GM12891 (cell line): ENCODE data around the gene ZNF383.
A peak's percentile ranks its signal among the peaks of the same experiment; 100 is the strongest.
"Not testable (repeated sequence)": the region's sequence is repeated elsewhere in the genome, so short reads cannot be mapped to it uniquely, and the experiment has no call there.

ENCODE experiments used
- DNase-seq: peaks from one replicate; pipeline ENCODE4 v3.0.0; 2011; ENCODE audit warnings: low spot score; ENCODE audit not compliant: insufficient read length
- FAIRE-seq: peaks from 2 replicates; lab custom pipeline; 2011; peaks lifted over from hg19 to GRCh38; lab: Jason Lieb, UNC
- PAX5 ChIP-seq: IDR thresholded peaks from 2 replicates; pipeline ENCODE4 v1.6.1; 2011; ENCODE audit warnings: low read length, moderate library complexity, mild to moderate bottlenecking; ENCODE audit not compliant: insufficient read depth, severe bottlenecking
- POLR2A ChIP-seq: IDR thresholded peaks from 2 replicates; pipeline ENCODE4 v1.6.1; 2011; ENCODE audit warnings: low read depth, low read length, control low read depth
- POLR2AphosphoS5 ChIP-seq: IDR thresholded peaks from 2 replicates; pipeline ENCODE4 v1.6.1; 2011; ENCODE audit warnings: low read depth, low read length, control low read depth
- POU2F2 ChIP-seq: IDR thresholded peaks from 2 replicates; pipeline ENCODE4 v1.6.1; 2011; ENCODE audit warnings: low read depth, mild to moderate bottlenecking, control low read depth, low read length, moderate library complexity
- SPI1 ChIP-seq: IDR thresholded peaks from 2 replicates; pipeline ENCODE4 v1.6.1; 2011; ENCODE audit warnings: low read depth, low read length, control low read depth
- TAF1 ChIP-seq: IDR thresholded peaks from 2 replicates; pipeline ENCODE4 v1.6.1; 2011; ENCODE audit warnings: low read depth, low read length, control low read depth

The ZNF383 gene

DNA sequence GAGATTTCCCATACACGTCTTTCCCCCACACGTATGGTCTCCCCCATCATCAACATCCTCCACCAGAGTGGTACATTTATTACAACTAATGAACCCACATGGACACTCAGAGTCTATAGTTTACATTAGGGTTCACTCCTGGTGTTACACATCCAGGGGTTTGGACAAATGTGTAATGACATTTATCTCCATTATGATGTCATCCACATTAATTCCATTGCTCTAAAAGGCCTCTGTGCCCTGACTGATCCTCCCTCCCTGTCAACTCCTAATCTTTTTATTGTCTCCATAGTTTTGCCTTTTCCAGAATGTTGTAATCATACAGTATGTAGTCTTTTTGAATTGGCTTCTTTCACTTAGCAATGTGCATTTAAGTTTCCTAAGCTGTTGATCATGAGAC lies 8.2 kb downstream of the ZNF383 start:
- TF ChIP-seq TAF1 (no peak), POU2F2 (no peak), POLR2AphosphoS5 (no peak), PAX5 (no peak), POLR2A (no peak), SPI1 (no peak)
- FAIRE-seq (no peak), DNase-seq (no peak)

DNA sequence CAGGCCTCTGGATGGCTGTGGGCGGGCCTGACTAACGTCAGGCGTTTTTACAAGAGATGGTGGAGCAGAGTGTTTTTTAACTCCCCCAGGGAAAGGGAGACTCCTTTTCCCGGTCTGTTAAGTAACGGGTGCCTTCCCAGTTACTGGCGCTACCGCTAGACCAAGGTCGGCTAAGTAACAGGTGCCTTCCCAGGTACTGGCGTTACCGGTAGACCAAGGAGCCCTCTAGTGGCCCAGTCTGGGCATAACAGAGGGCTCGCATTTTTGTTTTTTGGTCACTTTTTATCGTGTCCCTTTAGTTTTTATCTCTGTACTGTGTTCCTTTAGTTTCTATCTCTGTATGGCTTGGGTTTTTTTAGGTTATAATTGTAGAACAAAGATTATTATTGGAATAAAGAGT lies 10.0 kb downstream of the ZNF383 start:
- no peak for TF ChIP-seq POU2F2
- no peak for TF ChIP-seq SPI1
- TF ChIP-seq POLR2AphosphoS5 = no peak
- no peak for TF ChIP-seq PAX5
- TF ChIP-seq TAF1 = no peak
- no peak for TF ChIP-seq POLR2A
- DNase-seq (no peak), FAIRE-seq (no peak)

DNA sequence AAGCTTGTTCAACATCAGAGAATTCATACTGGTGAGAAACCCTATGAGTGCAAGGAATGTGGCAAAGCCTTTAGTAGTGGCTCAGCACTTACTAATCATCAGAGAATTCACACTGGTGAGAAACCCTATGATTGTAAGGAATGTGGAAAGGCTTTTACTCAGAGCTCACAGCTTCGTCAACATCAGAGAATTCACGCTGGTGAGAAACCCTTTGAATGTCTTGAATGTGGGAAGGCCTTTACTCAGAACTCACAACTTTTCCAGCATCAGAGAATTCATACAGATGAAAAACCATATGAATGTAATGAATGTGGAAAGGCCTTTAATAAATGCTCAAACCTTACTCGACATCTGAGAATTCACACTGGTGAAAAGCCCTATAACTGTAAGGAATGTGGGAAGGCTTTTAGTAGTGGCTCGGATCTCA lies 25.2 kb downstream of the ZNF383 start:
- FAIRE-seq = no peak
- DNase-seq = no peak
- no peak for TF ChIP-seq SPI1

DNA sequence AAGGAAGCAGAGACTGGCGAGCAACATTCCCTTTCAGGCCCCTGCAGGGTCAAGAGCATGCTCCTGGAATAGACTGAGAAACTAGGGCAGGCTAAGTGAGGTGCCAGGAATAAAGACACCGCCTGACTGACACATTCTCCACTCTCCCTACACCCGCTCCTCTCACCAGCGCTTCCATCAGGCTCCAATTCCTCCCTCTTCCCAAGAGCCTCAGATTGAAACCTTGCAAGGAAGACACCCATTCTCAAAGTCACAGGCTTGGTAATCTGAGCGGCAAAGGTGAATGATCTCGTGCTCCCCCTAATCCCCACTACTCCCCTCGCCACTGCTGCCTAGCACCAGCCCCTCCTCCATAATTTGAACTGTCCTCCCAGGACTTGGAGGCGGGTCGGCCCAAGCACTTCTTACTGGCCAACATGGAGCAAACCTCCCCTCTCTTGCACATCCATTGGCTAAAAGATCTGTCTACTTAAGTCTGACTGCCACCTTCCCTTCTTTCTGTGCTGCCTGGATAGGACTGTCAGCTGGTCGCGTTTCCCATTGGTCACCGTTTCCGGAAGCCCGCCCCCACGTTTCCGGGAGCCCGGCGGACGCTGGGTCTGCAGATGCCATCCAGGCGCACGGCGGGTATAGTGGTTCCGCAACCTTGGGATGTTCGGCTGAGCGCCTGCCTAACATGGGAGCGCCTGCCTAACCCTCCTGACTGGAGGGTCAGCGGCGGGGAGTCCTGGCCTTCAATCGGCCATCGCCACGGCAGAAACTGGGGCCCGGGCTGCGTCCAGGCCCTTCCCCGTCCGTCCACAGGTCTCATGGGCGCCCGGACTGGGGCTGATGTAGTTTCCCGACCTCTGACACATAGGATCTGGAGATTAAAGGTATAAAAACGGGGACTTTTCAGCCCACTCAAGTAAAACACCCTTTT lies 33.6 kb downstream of the ZNF383 start:
- peak; percentile 53 for DNase-seq
- TF ChIP-seq POLR2A (peak; percentile 57; the same call in 1 of the 2 replicates), POU2F2 (no peak), POLR2AphosphoS5 (peak; percentile 53), TAF1 (peak; percentile 43; the same call in 1 of the 2 replicates)
- FAIRE-seq = peak; percentile 78

DNA sequence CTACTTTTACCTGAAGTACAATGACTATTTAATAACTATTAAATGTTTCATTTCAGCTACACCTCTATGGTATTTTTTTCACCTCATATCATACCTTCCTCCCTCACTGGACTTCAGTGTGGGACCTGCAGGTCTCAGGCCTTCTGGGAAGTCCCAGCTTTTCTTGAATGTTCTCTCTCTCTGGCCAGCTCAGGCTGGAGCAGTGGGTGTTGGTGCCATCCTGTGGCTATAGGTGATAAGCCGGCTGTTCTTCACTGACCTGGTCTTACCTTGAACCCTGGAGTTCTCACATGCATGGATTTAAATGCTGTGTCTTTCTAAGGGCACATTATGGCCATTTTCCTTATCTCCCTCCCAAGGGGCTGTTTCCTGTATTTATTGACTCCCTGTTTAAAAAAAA lies 45.0 kb downstream of the ZNF383 start:
- not testable (repeated sequence) for FAIRE-seq, DNase-seq

DNA sequence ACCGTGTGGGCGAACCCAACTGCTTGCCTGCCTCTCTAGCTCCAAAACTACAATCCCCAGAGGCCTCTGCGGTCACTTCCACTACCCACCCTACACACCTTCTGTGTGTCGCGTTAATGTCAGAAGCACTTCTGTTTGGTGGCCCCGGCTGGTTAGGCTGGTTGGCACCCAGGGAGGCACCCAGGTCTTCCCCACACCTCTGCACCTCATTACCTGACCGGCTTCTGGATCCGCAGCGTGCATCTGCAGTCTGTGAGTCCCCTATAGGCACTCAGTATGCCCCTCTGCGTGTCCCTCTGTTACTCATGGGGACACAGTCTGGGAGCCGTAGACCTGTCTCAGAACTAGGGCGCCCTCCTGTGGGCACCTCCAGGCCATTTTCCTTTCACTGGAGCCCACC lies 49.0 kb downstream of the ZNF383 start:
- not testable (repeated sequence) for FAIRE-seq, DNase-seq

DNA sequence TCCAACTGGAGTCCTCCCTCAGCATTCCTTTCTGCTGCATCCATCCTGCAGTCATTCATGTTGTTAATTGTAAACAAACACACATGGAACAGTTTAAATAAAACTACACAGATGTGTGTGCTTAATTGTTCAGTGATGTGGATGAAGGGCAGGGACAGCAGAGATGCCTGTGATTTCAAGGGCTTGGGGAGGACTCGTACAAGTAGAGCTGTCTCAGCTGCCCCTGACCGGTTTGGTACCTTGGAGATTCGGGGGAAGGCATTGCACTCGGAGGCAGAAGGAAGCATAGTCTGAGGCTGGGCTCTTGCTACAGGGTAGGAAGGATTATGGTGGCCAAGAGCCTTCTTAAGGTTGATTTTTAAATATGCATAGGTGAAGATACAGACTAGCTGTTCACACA lies 49.7 kb downstream of the ZNF383 start:
- not testable (repeated sequence) for FAIRE-seq, DNase-seq

DNA sequence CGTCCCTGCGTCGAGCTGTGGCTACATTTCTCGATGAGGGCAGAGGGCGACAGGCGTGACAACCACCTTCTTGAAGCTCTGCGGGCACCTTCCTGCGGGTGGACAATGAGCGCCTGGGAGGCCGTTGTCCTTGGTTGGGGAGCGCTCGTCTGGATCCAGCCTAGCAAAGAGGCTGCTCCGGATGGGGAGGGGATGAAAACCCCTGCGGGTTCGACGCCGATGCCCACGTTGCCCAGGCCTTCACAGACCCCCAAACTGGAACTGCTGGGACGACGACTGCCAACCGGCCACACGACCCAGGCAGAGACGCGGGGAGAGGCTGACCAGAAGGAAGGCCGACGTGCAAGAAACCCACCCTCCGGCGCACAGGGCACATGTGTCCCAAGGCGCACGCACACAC lies 62.6 kb downstream of the ZNF383 start:
- not testable (repeated sequence) for DNase-seq, FAIRE-seq

DNA sequence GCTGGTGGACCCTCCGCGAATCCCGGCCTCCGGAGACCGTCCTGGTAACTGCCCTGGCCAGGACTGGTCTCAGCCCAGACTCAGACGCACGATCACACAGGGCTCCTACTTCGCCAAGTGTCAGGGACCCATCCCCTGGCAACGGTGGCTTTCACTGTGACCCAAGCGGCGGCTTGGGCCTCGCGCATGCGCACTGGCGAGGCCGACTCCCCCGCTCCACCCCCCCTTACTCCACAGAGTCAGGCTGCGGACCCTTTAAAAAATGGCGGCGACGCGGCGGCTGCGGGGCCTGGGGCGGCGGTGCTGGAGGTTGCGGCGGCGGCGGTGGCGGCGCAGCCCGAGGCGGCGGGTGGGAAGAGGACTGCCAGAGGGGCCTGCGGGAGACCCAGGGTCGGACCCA lies 66.0 kb downstream of the ZNF383 start:
- DNase-seq, FAIRE-seq: not testable (repeated sequence)

DNA sequence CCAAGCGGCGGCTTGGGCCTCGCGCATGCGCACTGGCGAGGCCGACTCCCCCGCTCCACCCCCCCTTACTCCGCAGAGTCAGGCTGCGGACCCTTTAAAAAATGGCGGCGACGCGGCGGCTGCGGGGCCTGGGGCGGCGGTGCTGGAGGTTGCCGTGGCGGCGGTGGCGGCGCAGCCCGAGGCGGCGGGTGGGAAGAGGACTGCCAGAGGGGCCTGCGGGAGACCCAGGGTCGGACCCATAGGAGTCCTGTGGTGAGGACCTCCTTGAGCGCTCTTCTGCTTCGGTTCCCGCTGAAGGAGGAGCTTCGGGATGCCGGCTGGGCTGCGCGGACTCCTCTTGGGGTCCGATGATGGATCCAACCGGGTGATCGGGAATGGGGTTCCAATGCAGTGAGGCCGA lies 71.2 kb downstream of the ZNF383 start:
- FAIRE-seq, DNase-seq: not testable (repeated sequence)

DNA sequence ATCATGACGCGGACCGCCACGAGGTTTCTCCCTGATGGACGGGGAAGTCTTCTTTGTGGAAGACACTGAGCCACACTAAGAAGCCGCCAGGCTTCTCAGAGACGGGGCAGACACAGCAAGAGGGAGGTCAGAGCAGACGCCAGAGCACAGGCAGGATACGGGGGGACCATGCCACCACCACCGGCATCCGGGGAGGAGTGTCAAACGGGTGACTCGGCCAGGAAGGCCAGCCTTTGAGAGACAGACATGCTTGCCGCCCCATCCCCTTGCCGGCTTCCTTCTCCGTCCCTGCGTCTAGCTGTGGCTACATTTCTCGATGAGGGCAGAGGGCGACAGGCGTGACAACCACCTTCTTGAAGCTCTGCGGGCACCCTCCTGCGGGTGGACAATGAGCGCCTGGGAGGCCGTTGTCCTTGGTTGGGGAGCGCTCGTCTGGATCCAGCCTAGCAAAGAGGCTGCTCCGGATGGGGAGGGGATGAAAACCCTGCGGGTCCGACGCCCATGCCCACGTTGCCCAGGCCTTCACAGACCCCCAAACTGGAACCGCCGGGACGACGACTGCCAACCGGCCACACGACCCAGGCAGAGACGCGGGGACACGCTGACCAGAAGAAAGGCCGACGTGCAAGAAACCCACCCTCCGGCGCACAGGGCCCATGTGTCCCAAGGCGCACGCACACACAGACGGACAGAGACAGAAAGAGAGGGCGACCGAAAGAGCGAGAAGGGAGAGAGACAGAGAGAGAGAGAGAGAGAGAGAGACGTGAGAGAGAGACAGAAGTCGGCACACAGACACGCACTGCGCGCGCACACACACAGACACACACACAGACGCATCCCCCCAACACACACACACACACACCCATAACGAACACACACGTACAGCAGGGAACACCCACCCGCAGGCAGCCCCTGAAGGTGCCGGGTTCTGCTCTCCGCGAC lies 75.3 kb downstream of the ZNF383 start:
- not testable (repeated sequence) for DNase-seq, FAIRE-seq

DNA sequence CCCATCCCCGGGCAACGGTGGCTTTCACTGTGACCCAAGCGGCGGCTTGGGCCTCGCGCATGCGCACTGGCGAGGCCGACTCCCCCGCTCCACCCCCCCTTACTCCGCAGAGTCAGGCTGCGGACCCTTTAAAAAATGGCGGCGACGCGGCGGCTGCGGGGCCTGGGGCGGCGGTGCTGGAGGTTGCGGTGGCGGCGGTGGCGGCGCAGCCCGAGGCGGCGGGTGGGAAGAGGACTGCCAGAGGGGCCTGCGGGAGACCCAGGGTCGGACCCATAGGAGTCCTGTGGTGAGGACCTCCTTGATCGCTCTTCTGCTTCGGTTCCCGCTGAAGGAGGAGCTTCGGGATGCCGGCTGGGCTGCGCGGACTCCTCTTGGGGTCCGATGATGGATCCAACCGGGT lies 76.2 kb downstream of the ZNF383 start:
- not testable (repeated sequence) for FAIRE-seq, DNase-seq
